ENCODE data around the gene GJA3.

DNA sequence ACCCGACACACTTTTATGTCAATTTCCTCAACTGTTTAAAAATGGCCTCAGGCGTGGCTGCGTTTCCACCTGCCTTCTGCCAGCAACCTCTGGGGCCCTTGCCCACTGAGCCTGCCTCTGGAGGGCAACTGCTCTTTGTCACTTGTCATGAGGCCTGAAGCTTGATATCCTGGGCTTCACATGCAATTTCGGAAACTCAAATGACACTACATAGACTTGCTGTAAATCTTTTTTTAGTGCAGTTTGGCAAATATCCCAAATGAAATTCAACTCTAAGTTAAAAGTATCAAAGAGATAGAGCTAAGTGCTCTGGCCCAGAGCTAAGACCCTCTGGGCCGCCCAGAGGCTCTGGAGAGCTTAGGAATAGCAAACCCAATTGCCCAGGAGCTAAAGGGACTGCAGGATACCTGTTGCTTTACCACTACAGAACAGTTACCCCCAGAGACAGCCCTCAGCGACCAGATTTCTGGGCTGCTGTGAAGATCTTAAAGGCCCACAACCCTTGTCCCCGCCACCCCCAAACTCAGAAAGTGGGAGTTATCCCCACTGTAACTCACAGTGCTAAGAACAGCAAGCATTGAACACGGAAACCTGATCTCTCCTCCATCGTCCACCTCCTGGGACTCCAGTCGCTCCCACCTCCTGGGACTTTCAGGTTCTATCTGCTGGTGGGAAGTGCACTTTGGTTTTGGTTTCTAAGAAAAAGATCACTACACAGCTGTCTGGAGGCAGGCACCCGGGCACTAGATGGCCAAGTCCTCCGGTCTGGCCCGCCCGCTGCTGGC, 19.4 kb downstream of the GJA3 start:
- TF ChIP-seq, protein P1, sequence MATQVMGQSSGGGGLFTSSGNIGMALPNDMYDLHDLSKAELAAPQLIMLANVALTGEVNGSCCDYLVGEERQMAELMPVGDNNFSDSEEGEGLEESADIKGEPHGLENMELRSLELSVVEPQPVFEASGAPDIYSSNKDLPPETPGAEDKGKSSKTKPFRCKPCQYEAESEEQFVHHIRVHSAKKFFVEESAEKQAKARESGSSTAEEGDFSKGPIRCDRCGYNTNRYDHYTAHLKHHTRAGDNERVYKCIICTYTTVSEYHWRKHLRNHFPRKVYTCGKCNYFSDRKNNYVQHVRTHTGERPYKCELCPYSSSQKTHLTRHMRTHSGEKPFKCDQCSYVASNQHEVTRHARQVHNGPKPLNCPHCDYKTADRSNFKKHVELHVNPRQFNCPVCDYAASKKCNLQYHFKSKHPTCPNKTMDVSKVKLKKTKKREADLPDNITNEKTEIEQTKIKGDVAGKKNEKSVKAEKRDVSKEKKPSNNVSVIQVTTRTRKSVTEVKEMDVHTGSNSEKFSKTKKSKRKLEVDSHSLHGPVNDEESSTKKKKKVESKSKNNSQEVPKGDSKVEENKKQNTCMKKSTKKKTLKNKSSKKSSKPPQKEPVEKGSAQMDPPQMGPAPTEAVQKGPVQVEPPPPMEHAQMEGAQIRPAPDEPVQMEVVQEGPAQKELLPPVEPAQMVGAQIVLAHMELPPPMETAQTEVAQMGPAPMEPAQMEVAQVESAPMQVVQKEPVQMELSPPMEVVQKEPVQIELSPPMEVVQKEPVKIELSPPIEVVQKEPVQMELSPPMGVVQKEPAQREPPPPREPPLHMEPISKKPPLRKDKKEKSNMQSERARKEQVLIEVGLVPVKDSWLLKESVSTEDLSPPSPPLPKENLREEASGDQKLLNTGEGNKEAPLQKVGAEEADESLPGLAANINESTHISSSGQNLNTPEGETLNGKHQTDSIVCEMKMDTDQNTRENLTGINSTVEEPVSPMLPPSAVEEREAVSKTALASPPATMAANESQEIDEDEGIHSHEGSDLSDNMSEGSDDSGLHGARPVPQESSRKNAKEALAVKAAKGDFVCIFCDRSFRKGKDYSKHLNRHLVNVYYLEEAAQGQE (IDR thresholded peaks at IDR 0.05) = no peak
- TF ChIP-seq, protein P2, sequence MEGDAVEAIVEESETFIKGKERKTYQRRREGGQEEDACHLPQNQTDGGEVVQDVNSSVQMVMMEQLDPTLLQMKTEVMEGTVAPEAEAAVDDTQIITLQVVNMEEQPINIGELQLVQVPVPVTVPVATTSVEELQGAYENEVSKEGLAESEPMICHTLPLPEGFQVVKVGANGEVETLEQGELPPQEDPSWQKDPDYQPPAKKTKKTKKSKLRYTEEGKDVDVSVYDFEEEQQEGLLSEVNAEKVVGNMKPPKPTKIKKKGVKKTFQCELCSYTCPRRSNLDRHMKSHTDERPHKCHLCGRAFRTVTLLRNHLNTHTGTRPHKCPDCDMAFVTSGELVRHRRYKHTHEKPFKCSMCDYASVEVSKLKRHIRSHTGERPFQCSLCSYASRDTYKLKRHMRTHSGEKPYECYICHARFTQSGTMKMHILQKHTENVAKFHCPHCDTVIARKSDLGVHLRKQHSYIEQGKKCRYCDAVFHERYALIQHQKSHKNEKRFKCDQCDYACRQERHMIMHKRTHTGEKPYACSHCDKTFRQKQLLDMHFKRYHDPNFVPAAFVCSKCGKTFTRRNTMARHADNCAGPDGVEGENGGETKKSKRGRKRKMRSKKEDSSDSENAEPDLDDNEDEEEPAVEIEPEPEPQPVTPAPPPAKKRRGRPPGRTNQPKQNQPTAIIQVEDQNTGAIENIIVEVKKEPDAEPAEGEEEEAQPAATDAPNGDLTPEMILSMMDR (IDR thresholded peaks at IDR 0.05; ENCODE audit: low read depth, low read length, missing input control) = no peak
- no peak for TF ChIP-seq JUND (IDR thresholded peaks at IDR 0.05)
- no peak for TF ChIP-seq RAD21 (IDR thresholded peaks at IDR 0.05)
- no peak for TF ChIP-seq TAF1 (conservative IDR thresholded peaks at IDR 0.05)
- no peak for TF ChIP-seq GABPA (IDR thresholded peaks at IDR 0.05 in 1 of 2, conservative IDR thresholded peaks at IDR 0.05 in 1 of 2)
- TF ChIP-seq YY1 (IDR thresholded peaks at IDR 0.05) = no peak
- no peak for TF ChIP-seq FOXA1 (IDR thresholded peaks at IDR 0.05)
